ENCODE measurements around the gene ABTB2. TPM values are rescaled to one million over a fixed set of nuclear protein-coding genes. Genes with fewer than 3 reads are reported as not detected.

ABTB2 gene
- total RNA-seq, 2 donors from 2014 or later: 27.0 to 27.4 TPM

- H3K4me1 ChIP-seq: peaks cover 0 to 49% of the 10 kb centered on the region in 2 donors
- TF ChIP-seq CTCF (IDR thresholded peaks at IDR 0.05): no peak
- H3K27me3 ChIP-seq: no peaks in the 10 kb centered on the region
- no peak overlapping the region for H3K4me3 ChIP-seq
- no peak for DNase-seq (ENCODE audit: low spot score)
- H3K9me3 ChIP-seq: no peaks in the 10 kb centered on the region
- no peaks in the 10 kb centered on the region for H3K36me3 ChIP-seq
- H3K27ac ChIP-seq: peak overlapping the region in 1 of 2 donors; percentile 3
Measured at GRCh38 chr11:34264303-34265110, 93.3 kb downstream of the ABTB2 start.

- H3K27ac ChIP-seq: no peak overlapping the region
- no peaks in the 10 kb centered on the region for H3K27me3 ChIP-seq
- H3K9me3 ChIP-seq: no peaks in the 10 kb centered on the region
- peak; percentile 71 for DNase-seq (ENCODE audit: low spot score)
- H3K4me3 ChIP-seq: no peak overlapping the region
- H3K4me1 ChIP-seq: peaks cover 0 to 49% of the 10 kb centered on the region in 2 donors
- no peaks in the 10 kb centered on the region for H3K36me3 ChIP-seq
- no peak for TF ChIP-seq CTCF (IDR thresholded peaks at IDR 0.05)
Measured at GRCh38 chr11:34263441-34264091, 94.2 kb downstream of the ABTB2 start.

DNA sequence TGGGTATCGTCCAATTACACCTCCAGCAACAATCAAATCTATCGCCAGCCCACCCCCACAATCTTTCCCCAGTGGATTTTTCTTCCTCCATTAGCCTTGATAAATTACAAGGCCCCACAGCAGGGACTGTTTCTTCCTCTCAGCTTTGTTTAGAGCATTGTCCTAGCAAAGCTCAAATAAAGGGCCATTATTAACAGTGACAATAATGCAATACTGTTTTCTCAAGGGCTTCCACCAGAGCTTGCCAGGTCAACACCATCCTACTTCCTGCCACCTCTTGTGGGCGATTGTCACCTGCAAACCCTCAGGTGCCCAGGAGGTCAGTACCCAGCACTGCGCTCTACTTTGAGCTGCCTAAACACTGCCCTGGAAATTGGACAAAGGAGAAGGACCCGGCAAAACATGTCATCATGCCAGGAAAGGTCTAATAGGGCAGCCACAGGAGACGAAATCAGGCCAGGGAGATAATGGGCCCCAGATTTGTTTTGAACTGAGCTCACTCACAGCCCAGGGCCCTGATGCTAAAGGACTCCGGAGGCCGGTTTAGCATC is 95.2 kb downstream of the ABTB2 start:
- no peak for TF ChIP-seq CTCF (IDR thresholded peaks at IDR 0.05)
- Histone ChIP-seq H3K27me3 (no peaks in the 10 kb centered on the region), H3K4me1 (peaks cover 0 to 49% of the 10 kb centered on the region in 2 donors), H3K9me3 (no peaks in the 10 kb centered on the region), H3K27ac (peak overlapping the region in 1 of 2 donors; percentile 16), H3K4me3 (no peak overlapping the region), H3K36me3 (no peaks in the 10 kb centered on the region)
- no peak for DNase-seq (ENCODE audit: low spot score)

GRCh38 chr11:34261820-34262219 is 96.0 kb downstream of the ABTB2 start:
- no peak for TF ChIP-seq CTCF (IDR thresholded peaks at IDR 0.05)
- Histone ChIP-seq H3K27me3 (no peaks in the 10 kb centered on the region), H3K9me3 (no peaks in the 10 kb centered on the region), H3K4me1 (peaks cover 0 to 51% of the 10 kb centered on the region in 2 donors), H3K27ac (peak overlapping the region in 1 of 2 donors; percentile 16), H3K4me3 (no peak overlapping the region), H3K36me3 (no peaks in the 10 kb centered on the region)
- DNase-seq (ENCODE audit: low spot score): no peak

DNA sequence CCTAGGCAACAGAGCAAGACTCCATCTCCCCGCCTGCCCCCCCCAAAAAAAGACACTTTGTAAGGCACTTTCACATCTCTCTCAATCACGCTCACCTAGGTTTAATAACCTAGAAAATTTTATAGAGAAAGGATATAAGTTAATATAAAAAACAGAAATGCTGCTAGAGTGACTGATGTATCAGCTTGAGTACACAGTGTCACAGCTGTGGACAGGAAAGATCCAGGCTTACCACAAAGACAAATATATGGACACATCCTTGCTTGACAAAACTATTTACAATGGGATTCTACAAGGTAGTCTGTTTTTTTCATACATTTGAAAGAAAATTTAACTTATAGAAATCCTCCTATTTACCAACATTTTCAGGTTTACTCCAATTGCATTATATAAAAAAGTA is 96.7 kb downstream of the ABTB2 start:
- no peak overlapping the region for H3K27ac ChIP-seq
- H3K36me3 ChIP-seq: no peaks in the 10 kb centered on the region
- H3K4me1 ChIP-seq: peaks cover 0 to 52% of the 10 kb centered on the region in 2 donors

More for the DNA sequence above, 96.7 kb downstream of the ABTB2 start:
- Histone ChIP-seq H3K4me3 (no peak overlapping the region), H3K27me3 (no peaks in the 10 kb centered on the region), H3K9me3 (no peaks in the 10 kb centered on the region)
- no peak for TF ChIP-seq CTCF (IDR thresholded peaks at IDR 0.05)
- no peak for DNase-seq (ENCODE audit: low spot score)

Data from right atrium auricular region (tissue), 2 donors.